MCF 10A (cell line): Measurements from ENCODE around the gene SLC29A3. TPM values are rescaled to one million over a fixed set of nuclear protein-coding genes. Genes with fewer than 3 reads are reported as not detected.

ENCODE experiments used
- BruUV-seq: library from RNA; stranded (reverse); fragments of 400-500 nt; replicated peaks from 2 replicates; lab custom pipeline; 2021; lab: Mats Ljungman, UMichigan
- CTCF ChIA-PET: fragments of 300-600 bp; sonication (Branson Sonifier 250); formaldehyde crosslinking; extraction: SDS; loops from one replicate; lab custom pipeline; 2021; ENCODE audit warnings: antibody characterized with exemption, inconsistent platforms; lab: Yijun Ruan, JAX
- POLR2A ChIA-PET: fragments of 300-600, 350-650 bp; sonication (Branson Sonifier 250); formaldehyde crosslinking; extraction: SDS; loops from one replicate; lab custom pipeline; 2020; ENCODE audit warnings: antibody characterized with exemption, inconsistent platforms; lab: Yijun Ruan, JAX
- DNase-seq: peaks from one replicate; pipeline ENCODE4 v3.0.0-alpha.2; 2018; ENCODE audit not compliant: unreplicated experiment
- H3K27ac Mint-ChIP-seq: one replicate; pipeline ENCODE4 v1.8.0; 2022; ENCODE audit warnings: mild to moderate bottlenecking, low read depth, mixed read lengths; ENCODE audit not compliant: unreplicated experiment
- H3K27me3 Mint-ChIP-seq: one replicate; pipeline ENCODE4 v1.8.0; 2022; ENCODE audit warnings: mixed read lengths; ENCODE audit not compliant: insufficient read depth, unreplicated experiment
- H3K36me3 Mint-ChIP-seq: one replicate; pipeline ENCODE4 v1.8.0; 2022; ENCODE audit warnings: mild to moderate bottlenecking, moderate library complexity, mixed read lengths; ENCODE audit not compliant: insufficient read depth, unreplicated experiment
- H3K4me1 Mint-ChIP-seq: one replicate; pipeline ENCODE4 v1.8.0; 2022; ENCODE audit warnings: mixed read lengths; ENCODE audit not compliant: insufficient read depth, unreplicated experiment
- H3K4me3 Mint-ChIP-seq: one replicate; pipeline ENCODE4 v1.8.0; 2022; ENCODE audit warnings: mild to moderate bottlenecking, moderate library complexity, mixed read lengths; ENCODE audit not compliant: unreplicated experiment
- H3K9me3 Mint-ChIP-seq: one replicate; pipeline ENCODE4 v1.8.0; 2022; ENCODE audit warnings: mixed read lengths; ENCODE audit not compliant: unreplicated experiment
- intact Hi-C: fragments of 100-400 bp; cut with micrococcal nuclease; formaldehyde crosslinking; loops from 2 replicates; pipeline ENCODE4 v1.14.1; 2022
- total RNA-seq: library from RNA; stranded (reverse); gene quantifications from 2 replicates; pipeline ENCODE4 v1.2.3, GENCODE V29; 2022
- TF ChIP-seq, protein P1 (sequence below): fragments of 200-600 bp; IDR thresholded peaks from one replicate; pipeline ENCODE4 v1.8.0; 2022; ENCODE audit warnings: antibody characterized with exemption, mild to moderate bottlenecking; ENCODE audit not compliant: unreplicated experiment

SLC29A3 gene
- total RNA-seq, 1 experiment from 2014 or later = 3.6 TPM

DNA sequence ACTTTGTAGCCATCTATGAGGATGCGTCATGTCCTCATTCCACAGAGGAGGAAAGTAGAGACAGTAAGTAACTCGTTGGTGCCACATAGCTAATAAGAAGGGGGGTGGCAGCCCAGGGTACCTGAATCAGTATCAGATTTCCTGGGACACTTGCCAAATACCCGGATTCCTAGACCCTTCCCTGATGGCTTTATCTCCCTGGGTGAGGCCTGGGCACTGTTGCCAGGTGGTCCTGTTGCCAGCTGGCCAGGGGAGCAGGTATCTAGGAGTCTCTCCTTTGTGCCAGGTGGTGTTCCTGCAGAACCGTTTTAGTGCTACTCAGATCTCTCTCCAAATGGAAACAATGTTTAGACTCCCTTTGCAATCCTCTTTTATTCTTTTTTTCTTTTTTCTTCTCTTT, 12.7 kb downstream of the SLC29A3 start:
- intact Hi-C loops = no loop called here
- ChIA-PET POLR2A (interaction anchor here (0.7 to 1.4 kb wide), 2 partner anchors 17 to 38 kb away, joined by 4 to 5 read pairs; no protein-coding TSS in a partner anchor), CTCF (interaction anchor here (0.7 to 1.5 kb wide), 3 partner anchors 12 to 46 kb away, joined by 3 to 10 read pairs (median 3); partner anchors contain the start of gene SLC29A3)

DNA sequence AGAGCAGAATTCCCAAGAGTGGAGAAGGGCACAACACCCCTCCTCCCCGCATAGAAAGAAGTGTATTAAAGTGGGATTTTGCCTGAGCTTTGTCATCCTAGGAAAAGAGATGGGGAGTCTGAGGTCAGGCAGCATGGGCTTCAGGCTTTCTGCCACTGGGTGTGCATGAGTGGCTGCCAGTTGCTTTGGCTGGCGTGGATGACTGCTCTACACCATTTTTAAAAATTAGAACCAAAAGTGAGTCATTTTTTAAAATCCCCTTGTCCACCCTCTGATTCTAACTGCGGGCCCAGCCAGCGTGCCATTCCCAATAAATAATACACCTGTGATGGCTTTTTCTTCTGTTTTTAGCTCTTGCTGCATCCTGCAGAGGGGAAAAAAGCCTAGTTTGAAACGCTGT, 13.4 kb downstream of the SLC29A3 start:
- Mint-ChIP-seq H3K36me3 (peaks cover 6% of the 10 kb centered on the region), H3K4me3 (no peak overlapping the region), H3K27me3 (no peaks in the 10 kb centered on the region), H3K27ac (peak overlapping the region; percentile 78), H3K4me1 (peaks cover 22% of the 10 kb centered on the region), H3K9me3 (no peaks in the 10 kb centered on the region)
- POLR2A ChIA-PET = interaction anchor here (0.7 to 1.4 kb wide), 3 partner anchors 17 to 38 kb away, joined by 3 to 4 read pairs (median 4); no protein-coding TSS in a partner anchor
- intact Hi-C loops = no loop called here
- no TSS peak for BruUV-seq
- CTCF ChIA-PET = interaction anchor here (0.6 to 1.5 kb wide), 5 partner anchors 13 to 1033 kb away, joined by 3 to 10 read pairs (median 3); partner anchors contain the start of gene SLC29A3
- TF ChIP-seq, protein P1, sequence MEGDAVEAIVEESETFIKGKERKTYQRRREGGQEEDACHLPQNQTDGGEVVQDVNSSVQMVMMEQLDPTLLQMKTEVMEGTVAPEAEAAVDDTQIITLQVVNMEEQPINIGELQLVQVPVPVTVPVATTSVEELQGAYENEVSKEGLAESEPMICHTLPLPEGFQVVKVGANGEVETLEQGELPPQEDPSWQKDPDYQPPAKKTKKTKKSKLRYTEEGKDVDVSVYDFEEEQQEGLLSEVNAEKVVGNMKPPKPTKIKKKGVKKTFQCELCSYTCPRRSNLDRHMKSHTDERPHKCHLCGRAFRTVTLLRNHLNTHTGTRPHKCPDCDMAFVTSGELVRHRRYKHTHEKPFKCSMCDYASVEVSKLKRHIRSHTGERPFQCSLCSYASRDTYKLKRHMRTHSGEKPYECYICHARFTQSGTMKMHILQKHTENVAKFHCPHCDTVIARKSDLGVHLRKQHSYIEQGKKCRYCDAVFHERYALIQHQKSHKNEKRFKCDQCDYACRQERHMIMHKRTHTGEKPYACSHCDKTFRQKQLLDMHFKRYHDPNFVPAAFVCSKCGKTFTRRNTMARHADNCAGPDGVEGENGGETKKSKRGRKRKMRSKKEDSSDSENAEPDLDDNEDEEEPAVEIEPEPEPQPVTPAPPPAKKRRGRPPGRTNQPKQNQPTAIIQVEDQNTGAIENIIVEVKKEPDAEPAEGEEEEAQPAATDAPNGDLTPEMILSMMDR = no peak
- no peak for DNase-seq

More for the DNA sequence above, 12.7 kb downstream of the SLC29A3 start:
- peaks cover 22% of the 10 kb centered on the region for H3K4me1 Mint-ChIP-seq
- H3K27ac Mint-ChIP-seq = no peak overlapping the region
- H3K36me3 Mint-ChIP-seq = peaks cover 6% of the 10 kb centered on the region
- TF ChIP-seq, protein P1 = no peak
- DNase-seq = no peak
- no peak overlapping the region for H3K4me3 Mint-ChIP-seq
- H3K27me3 Mint-ChIP-seq = no peaks in the 10 kb centered on the region
- no peaks in the 10 kb centered on the region for H3K9me3 Mint-ChIP-seq
- no TSS peak for BruUV-seq

DNA sequence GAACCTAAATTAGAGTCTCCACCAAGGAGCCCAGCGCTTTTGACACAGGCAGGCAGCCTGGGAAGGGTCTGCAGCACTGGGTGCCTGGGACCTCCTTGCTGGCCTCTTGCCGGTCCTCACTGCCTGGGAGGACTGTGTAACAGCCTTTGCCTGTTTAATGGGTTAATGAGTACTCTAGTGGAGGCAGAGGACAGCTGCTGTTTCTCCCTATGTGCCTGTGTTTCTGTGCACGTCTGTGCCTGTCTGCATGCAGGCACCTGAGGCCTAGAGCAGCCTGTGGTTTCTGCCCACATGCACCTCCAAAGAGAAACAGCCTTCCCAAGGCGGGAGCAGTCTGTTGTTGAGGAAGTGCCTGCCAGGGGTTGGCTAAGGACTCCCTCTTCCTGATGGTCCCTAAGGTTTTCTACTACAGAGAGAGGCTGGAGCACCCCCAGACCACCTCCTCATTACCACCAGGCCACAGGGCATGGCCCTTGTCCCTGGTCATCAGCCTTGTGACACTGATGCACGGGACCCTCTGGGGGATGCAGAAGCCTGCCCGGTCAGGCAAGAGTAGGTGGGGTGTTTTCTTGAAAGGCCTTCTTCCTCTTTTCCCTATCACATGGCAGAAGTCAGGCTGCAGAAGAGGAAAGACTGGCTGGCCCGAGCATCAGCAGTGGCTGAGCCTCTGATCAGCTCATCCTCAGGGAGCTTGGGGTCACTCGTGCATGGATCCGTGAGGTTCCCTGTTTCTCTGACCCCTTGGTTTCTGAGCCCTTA, 14.2 kb downstream of the SLC29A3 start:
- H3K4me3 Mint-ChIP-seq = no peak overlapping the region
- no peaks in the 10 kb centered on the region for H3K9me3 Mint-ChIP-seq
- intact Hi-C loops = no loop called here
- BruUV-seq = no TSS peak
- POLR2A ChIA-PET = interaction anchor here (1.1 to 1.4 kb wide), 3 partner anchors 12 to 19 kb away, joined by 3 to 4 read pairs (median 3); no protein-coding TSS in a partner anchor
- CTCF ChIA-PET = interaction anchor here (0.7 to 1.5 kb wide), 4 partner anchors 31 to 1025 kb away, joined by 3 to 5 read pairs (median 4); no protein-coding TSS in a partner anchor
- H3K27ac Mint-ChIP-seq = peak overlapping the region; percentile 78
- DNase-seq = peak; percentile 59
- H3K4me1 Mint-ChIP-seq = peaks cover 22% of the 10 kb centered on the region
- H3K27me3 Mint-ChIP-seq = no peaks in the 10 kb centered on the region
- peaks cover 6% of the 10 kb centered on the region for H3K36me3 Mint-ChIP-seq
- TF ChIP-seq, protein P1 = no peak

DNA sequence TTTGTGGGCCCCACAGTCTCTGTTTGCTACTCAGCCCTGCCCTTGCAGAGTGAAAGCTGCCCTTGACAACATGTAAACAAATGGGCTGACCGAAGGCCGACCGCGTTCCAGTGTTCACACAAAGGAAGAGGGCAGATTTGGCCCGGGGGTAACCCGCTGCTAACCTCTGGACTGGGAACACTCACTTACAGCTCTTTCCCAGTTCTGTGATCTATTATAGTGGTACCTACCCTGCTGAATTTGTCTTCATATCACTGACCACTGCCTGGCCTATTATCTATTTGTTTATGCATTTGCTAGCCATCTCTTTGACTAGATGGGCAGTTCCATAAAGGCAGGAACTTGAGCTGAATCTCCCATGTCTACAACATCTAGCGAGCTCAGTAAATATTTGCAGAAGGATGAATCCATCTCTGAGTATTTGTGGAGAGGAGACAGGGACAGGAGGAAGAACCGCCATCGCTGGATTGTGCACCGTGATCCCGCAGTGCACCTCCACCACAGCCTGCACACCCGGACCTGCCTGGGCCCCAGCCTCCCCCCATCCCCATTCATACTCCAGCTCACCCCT, 15.2 kb downstream of the SLC29A3 start:
- no peaks in the 10 kb centered on the region for H3K9me3 Mint-ChIP-seq
- ChIA-PET POLR2A (interaction anchor here (1.3 to 1.4 kb wide), 2 partner anchors 13 to 18 kb away, joined by 3 to 4 read pairs; no protein-coding TSS in a partner anchor), CTCF (interaction anchor here (0.7 to 1.5 kb wide), 5 partner anchors 14 to 512 kb away, joined by 3 to 5 read pairs (median 3); no protein-coding TSS in a partner anchor)
- TF ChIP-seq, protein P1 = no peak
- no TSS peak for BruUV-seq
- no peak overlapping the region for H3K27ac Mint-ChIP-seq
- DNase-seq = no peak
- intact Hi-C loops = no loop called here
- no peaks in the 10 kb centered on the region for H3K27me3 Mint-ChIP-seq
- peaks cover 6% of the 10 kb centered on the region for H3K36me3 Mint-ChIP-seq
- H3K4me1 Mint-ChIP-seq = peaks cover 29% of the 10 kb centered on the region
- H3K4me3 Mint-ChIP-seq = no peak overlapping the region
